HG03196 (cell line): ENCODE measurements around the gene SETMAR.
"Not testable (repeated sequence)": the region's sequence is repeated elsewhere in the genome, so short reads cannot be mapped to it uniquely, and the experiment has no call there.

Source experiments
- ATAC-seq: cut with Tn5 transposase; IDR thresholded peaks from one replicate; pipeline ENCODE4 v1.9.1; 2021; ENCODE audit not compliant: unreplicated experiment

The SETMAR gene

GRCh38 chr3:4303187-4304123 is at the start of gene SETMAR:
TSS of gene SETMAR (plus strand) at chr3:4303369. CDS start at chr3:4303371, 2 bp downstream.
- peak; percentile 99 for ATAC-seq

GRCh38 chr3:4261406-4261805 is 41.8 kb upstream of the SETMAR start:
- ATAC-seq, result no peak

DNA sequence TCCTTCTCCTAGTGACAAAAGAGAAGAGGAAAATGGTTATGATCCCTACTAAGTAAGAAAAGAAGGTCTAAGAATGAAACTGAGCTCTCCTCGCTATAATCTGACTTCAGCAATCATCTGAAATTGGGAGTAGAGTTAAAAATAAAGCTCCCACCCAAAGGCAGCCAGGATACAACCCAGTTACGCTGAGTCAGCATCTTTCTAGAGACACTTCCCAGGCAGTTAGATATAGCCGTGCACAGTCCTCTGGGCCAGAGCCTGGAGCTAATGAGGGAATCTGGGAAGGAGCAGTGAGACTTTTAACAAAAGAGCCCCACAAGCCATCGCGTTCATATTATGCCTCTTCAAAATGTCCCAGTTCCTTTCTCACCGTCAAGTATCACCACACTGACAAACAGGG is 39.1 kb upstream of the SETMAR start:
- ATAC-seq, result no peak

GRCh38 chr3:4270720-4271119 is 32.4 kb upstream of the SETMAR start:
- peak; percentile 67 for ATAC-seq

- no peak for ATAC-seq
Measured at GRCh38 chr3:4271834-4272233, 31.3 kb upstream of the SETMAR start.

GRCh38 chr3:4279516-4280105 is 23.6 kb upstream of the SETMAR start:
- no peak for ATAC-seq

GRCh38 chr3:4281991-4282390 is 21.2 kb upstream of the SETMAR start:
- ATAC-seq, result no peak

GRCh38 chr3:4284865-4285264 is 18.3 kb upstream of the SETMAR start:
- no peak for ATAC-seq

DNA sequence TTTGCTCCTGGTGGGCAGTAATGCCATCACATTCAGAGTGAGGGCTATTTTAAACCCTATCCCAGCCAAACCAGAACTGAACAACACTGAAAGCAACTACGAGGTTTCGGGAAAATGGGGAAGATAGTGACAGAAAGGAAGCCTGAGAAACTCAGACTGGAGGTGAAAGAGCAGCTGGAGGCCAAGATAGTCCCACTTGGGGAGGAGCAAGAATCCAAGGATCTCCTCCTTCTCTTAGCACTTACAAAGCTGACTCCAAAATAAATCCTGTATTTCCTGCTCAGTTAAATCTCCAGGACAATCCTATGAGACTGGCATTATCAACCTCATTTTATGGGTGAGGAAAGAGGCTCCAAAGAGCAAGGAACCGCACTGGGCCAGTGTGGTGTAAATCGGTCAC is 14.1 kb upstream of the SETMAR start:
- no peak for ATAC-seq

DNA sequence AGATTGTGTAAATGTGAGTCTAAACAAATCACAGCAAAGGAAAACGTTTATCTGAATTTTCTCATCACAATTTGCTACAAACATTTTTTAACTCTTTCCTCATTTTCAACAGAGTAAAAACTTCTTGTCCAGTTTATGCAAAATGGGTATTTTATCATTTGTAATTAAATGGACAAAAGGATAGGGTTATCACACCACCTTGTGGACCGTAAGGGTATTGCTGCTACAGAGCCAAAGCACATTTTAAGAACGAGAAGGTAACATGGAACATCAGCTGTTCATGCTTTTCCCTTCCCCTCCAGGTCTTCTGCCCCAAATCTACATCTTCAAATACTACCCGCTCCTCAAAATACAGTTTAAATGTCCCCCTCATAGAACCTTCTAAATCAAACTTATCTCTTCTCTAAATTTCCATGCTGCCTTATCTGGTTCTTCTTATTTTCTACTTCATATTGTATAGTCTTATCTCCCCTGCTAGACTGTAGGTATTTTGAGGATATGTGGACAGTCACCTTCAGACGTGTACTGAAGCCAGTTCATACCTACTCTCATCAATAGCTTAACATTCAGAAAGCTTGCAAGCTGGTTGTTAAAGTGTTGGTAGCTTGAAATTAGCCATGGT is 12.8 kb upstream of the SETMAR start:
- peak; percentile 78 for ATAC-seq

DNA sequence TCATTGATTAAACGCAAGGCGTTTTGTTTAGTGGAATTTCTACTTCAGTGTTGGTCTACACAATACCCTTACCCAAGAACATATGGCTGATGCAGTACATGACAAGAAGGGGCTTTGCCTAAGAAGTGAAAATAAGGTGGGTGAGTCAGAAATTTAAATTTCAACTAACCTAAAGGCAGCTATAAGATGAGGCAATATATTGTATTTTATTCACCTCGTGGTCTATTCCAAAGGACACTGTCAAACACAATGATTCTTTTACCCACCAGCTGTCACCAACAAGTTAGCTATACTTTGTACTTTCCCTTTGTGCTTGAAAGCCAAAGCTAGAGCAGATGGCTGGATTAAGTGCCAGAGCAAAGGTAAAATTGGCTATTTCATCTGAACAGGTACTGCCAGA is 10.9 kb upstream of the SETMAR start:
- ATAC-seq, result no peak

- no peak for ATAC-seq
Measured at GRCh38 chr3:4294616-4295327, 8.4 kb upstream of the SETMAR start.

DNA sequence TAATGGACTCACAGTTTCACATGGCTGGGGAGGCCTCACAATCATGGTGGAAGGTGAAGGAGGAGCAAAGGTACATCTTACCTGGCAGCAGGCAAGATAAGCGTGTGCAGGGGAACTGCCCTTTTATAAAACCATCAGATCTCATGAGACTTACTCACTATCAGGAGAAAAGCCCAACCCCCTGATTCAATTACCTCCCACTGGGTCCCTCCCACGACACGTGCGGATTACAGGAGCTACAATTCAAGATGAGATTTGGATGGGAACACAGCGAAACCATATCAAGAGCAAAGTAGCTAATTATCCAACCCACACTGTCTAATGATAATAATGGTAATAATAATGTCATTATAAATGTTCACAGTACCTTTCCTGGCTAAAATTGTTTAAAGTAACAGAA is 6.7 kb upstream of the SETMAR start:
- not testable (repeated sequence) for ATAC-seq

GRCh38 chr3:4297486-4297885 is 5.7 kb upstream of the SETMAR start:
- ATAC-seq, result no peak

DNA sequence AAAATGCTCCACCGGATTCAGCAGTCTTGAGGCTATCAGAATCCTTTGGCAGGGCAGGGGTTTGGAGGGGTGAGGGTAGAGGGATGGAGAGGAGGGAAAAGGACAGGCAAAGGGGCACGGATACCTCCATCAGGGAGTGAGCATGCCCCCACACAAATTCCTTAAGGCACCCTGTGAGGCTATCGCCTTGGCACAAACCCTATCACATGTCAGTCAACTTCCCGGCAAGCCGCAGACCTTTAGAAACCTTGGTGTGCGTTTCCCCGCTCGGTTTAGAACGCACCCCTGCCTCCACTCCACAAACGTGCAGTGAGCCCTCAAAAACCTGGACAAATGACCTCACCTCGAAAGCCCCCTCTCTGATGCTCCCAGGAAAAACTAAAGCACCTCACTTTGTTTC is 422 bp upstream of the SETMAR start:
- no peak for ATAC-seq

- not testable (repeated sequence) for ATAC-seq
Measured at GRCh38 chr3:4305210-4305609, 2.0 kb downstream of the SETMAR start.

GRCh38 chr3:4306091-4306490 is 2.9 kb downstream of the SETMAR start:
- ATAC-seq, result no peak

- ATAC-seq, result no peak
Measured at GRCh38 chr3:4306860-4307259, 3.7 kb downstream of the SETMAR start.

DNA sequence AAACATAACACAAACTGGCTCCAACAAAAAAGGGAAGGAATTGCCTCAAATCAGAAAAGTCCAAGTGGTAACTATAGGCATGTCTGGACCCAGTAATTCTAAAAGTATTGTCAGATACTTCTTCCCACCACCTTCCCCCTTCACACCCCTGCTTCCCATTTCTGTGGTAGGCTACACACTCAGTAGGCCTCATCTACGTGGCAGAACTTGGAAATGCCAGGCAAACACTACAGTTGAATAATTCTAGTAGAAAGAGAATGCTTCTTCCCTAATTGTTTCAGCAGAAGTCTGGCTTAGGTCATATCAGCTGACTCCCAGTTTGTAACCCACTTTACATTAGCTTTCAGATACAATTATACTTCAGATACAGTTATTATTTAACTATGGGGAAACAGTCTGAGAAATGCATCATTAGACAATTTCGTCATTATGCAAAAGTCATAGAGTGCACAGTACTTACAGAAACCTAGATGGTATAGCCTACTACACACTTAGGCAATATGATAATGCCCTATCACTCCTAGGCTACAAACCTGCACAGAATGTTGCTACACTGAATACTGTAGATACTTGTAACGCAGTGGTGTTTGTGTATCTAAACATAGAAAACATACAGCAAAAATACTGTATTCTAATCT is 6.4 kb downstream of the SETMAR start:
- ATAC-seq, result no peak

GRCh38 chr3:4310971-4311370 is 7.8 kb downstream of the SETMAR start:
- ATAC-seq, result no peak

DNA sequence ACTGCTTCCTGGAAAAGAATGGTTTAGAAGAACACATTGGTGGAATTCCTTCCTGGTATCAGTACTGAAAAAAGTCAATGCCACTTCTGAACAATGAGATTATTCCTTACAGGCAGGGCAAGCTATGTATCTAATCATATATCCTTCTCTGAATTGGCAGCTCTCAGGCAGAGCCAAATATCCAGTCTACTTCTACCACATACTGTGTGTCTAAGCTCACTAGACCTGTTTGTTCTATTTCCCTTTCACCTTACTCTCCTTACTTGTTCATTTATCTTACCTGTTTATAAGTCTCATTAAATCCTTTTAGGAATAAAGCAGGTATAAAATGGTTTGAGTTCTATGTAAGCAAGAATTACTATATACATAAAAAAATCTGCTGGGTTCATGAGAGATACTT is 8.3 kb downstream of the SETMAR start:
- no peak for ATAC-seq
